ENCODE measurements around the gene GFOD2.

GFOD2 gene

DNA sequence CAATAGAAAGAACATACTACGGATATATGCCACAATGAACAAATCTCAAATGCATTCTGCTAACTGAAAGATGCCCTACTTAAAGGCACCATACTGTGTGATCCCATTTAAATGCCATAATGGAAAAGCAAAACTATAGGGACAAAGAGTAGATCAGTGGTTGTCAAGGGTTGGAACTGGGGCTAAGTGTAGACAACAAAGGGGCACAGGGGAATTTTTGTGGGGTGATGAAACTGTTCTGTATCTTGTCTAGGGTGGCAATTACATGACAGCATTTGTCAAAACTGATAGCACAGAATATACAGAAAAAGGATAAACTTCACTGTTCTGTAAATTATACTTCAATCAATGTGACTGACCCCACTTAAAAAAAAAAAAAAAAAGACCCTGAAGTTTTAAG is 17.7 kb downstream of the GFOD2 start:
- TF ChIP-seq CSRNP3 (CRISPR knock-in tag; IDR thresholded peaks at IDR 0.05), result no peak
- TF ChIP-seq ARNTL (CRISPR knock-in tag; IDR thresholded peaks at IDR 0.05; ENCODE audit: borderline replicate concordance, low read depth), result no peak
- no peak for TF ChIP-seq ZFP3 (CRISPR knock-in tag; IDR thresholded peaks at IDR 0.05)
- TF ChIP-seq CSDC2 (CRISPR knock-in tag; IDR thresholded peaks at IDR 0.05), result no peak
- no peak for TF ChIP-seq TSHZ2 (CRISPR knock-in tag; IDR thresholded peaks at IDR 0.05)
- no peak for TF ChIP-seq ZFP30 (CRISPR knock-in tag; IDR thresholded peaks at IDR 0.05)
- TF ChIP-seq TCF4 (CRISPR knock-in tag; IDR thresholded peaks at IDR 0.05; ENCODE audit: borderline replicate concordance), result no peak
- ATAC-seq, result no peak

DNA sequence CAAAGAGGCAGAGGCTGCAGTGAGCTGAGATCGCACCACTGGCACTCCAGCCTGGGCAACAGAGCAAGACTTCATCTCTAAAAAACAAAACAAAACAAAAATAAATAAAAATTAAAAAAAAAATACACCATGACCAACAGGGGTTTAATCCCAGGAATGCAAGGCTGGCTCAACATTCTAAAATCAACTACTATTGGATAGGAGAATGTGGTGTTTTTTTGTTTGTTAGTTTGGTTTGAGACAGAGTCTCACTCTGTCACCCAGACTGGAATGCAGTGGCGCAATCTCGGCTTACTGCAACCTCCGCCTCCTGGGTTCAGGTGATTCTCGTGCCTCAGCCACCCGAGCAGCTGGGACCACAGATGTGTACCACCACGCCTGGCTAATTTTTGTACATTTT is 19.9 kb downstream of the GFOD2 start:
- no peak for ATAC-seq
- no peak for TF ChIP-seq PPARA (CRISPR knock-in tag; IDR thresholded peaks at IDR 0.05; ENCODE audit: borderline replicate concordance)
- TF ChIP-seq SNAI2 (CRISPR knock-in tag; IDR thresholded peaks at IDR 0.05), result no peak
- no peak for TF ChIP-seq ARNTL (CRISPR knock-in tag; IDR thresholded peaks at IDR 0.05; ENCODE audit: borderline replicate concordance, low read depth)
- TF ChIP-seq ZFP3 (CRISPR knock-in tag; IDR thresholded peaks at IDR 0.05), result no peak
- no peak for TF ChIP-seq ESRRG (CRISPR knock-in tag; IDR thresholded peaks at IDR 0.05)

DNA sequence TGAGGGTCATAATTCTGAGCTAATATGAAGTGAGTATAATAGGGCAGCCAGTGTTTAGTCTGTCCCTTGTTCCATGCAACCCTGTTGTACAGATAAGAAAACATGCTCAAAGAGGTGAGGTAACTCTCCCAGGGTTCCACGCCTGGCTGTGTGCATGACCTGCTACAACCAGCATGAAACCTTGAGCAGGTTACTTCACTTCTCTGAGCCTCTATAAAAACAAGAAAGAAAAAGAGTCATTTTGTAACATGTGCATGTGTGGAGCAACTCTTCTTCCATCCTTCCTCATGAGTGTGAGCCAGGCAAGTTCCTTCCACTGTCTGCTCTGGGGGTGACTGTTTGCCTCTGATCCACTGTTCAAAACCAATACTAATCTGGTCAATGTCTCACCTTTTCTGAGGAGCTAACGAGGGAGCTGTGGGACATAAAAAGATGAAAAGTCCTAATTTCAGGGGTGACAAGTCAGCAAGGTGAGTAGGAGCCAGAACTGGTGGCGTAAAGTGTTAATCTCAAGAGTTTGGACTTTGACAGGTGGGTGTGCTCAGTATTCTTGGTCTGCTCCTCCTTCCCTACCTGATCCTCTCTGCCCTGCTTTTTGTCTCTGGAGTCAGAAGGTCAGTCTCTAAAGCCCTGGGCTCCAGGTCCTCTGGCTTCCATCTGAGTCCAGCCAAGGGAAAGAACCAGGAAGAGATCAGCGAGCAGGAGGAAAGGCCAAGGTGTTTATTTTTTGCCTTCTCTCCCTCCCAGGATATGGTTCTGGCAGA is 21.5 kb downstream of the GFOD2 start:
- TF ChIP-seq CSDC2 (CRISPR knock-in tag; IDR thresholded peaks at IDR 0.05) (no peak), ZFP30 (CRISPR knock-in tag; IDR thresholded peaks at IDR 0.05) (no peak), ISL1 (CRISPR knock-in tag; IDR thresholded peaks at IDR 0.05) (no peak), TSHZ2 (CRISPR knock-in tag; IDR thresholded peaks at IDR 0.05) (no peak)
- TF ChIP-seq, protein P1, sequence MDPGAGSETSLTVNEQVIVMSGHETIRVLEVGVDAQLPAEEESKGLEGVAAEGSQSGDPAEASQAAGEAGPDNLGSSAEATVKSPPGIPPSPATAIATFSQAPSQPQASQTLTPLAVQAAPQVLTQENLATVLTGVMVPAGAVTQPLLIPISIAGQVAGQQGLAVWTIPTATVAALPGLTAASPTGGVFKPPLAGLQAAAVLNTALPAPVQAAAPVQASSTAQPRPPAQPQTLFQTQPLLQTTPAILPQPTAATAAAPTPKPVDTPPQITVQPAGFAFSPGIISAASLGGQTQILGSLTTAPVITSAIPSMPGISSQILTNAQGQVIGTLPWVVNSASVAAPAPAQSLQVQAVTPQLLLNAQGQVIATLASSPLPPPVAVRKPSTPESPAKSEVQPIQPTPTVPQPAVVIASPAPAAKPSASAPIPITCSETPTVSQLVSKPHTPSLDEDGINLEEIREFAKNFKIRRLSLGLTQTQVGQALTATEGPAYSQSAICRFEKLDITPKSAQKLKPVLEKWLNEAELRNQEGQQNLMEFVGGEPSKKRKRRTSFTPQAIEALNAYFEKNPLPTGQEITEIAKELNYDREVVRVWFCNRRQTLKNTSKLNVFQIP (CRISPR knock-in tag; IDR thresholded peaks at IDR 0.05; ENCODE audit: borderline replicate concordance, low read depth), result no peak
- ATAC-seq, result no peak

GRCh38 chr16:67694611-67695010 is 24.5 kb downstream of the GFOD2 start:
- no peak for ATAC-seq
- no peak for TF ChIP-seq CSRNP3 (CRISPR knock-in tag; IDR thresholded peaks at IDR 0.05)
- TF ChIP-seq ZFP3 (CRISPR knock-in tag; IDR thresholded peaks at IDR 0.05), result no peak
- TF ChIP-seq ESRRG (CRISPR knock-in tag; IDR thresholded peaks at IDR 0.05), result no peak
- TF ChIP-seq ARNTL (CRISPR knock-in tag; IDR thresholded peaks at IDR 0.05; ENCODE audit: borderline replicate concordance, low read depth), result no peak
- no peak for TF ChIP-seq ZNF8 (CRISPR knock-in tag; IDR thresholded peaks at IDR 0.05)
- no peak for TF ChIP-seq CSDC2 (CRISPR knock-in tag; IDR thresholded peaks at IDR 0.05)
- no peak for TF ChIP-seq TSHZ2 (CRISPR knock-in tag; IDR thresholded peaks at IDR 0.05)
- no peak for TF ChIP-seq OSR1 (CRISPR knock-in tag; IDR thresholded peaks at IDR 0.05)
- TF ChIP-seq CREB5 (CRISPR knock-in tag; IDR thresholded peaks at IDR 0.05; ENCODE audit: low read depth), result no peak
- no peak for TF ChIP-seq PATZ1 (CRISPR knock-in tag; IDR thresholded peaks at IDR 0.05; ENCODE audit: borderline replicate concordance)

Data from SK-N-SH treated with all-trans-retinoic acid at 6 μM for 48 hours (cell line).